PC-9 (cell line): ENCODE measurements around the gene ADAMTSL1.

Experiments used
- EZH2 ChIP-seq: fragments of 200-600 bp; sonication (generic); IDR thresholded peaks from 2 replicates; pipeline ENCODE4 v1.8.0; 2017; ENCODE audit warnings: antibody characterized with exemption, low read depth
- TF ChIP-seq, protein P1 (sequence below): fragments of 200-600 bp; sonication (generic); conservative IDR thresholded peaks from 2 replicates; pipeline ENCODE4 v1.6.1; 2017; ENCODE audit warnings: mixed run types, antibody characterized with exemption, mild to moderate bottlenecking, moderate library complexity

- TF ChIP-seq, protein P1, sequence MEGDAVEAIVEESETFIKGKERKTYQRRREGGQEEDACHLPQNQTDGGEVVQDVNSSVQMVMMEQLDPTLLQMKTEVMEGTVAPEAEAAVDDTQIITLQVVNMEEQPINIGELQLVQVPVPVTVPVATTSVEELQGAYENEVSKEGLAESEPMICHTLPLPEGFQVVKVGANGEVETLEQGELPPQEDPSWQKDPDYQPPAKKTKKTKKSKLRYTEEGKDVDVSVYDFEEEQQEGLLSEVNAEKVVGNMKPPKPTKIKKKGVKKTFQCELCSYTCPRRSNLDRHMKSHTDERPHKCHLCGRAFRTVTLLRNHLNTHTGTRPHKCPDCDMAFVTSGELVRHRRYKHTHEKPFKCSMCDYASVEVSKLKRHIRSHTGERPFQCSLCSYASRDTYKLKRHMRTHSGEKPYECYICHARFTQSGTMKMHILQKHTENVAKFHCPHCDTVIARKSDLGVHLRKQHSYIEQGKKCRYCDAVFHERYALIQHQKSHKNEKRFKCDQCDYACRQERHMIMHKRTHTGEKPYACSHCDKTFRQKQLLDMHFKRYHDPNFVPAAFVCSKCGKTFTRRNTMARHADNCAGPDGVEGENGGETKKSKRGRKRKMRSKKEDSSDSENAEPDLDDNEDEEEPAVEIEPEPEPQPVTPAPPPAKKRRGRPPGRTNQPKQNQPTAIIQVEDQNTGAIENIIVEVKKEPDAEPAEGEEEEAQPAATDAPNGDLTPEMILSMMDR = no peak
- no peak for TF ChIP-seq EZH2
Observed at GRCh38 chr9:18720691-18721090, 246.7 kb downstream of the ADAMTSL1 start.
